Measurements from ENCODE around the gene PVALB. TPM values are rescaled to one million over a fixed set of nuclear protein-coding genes. Genes with fewer than 3 reads are reported as not detected.

The PVALB gene
- total RNA-seq, 1 experiment from 2014 or later, result not detected

GRCh38 chr22:36858966-36859365 lies 42.1 kb upstream of the PVALB start:
- TF ChIP-seq FOSL1 (IDR thresholded peaks at IDR 0.05; ENCODE audit: low read depth) (no peak), CBX3 (IDR thresholded peaks at IDR 0.05; ENCODE audit: low read depth) (no peak), JUND (IDR thresholded peaks at IDR 0.05) (no peak), TCF7L2 (IDR thresholded peaks at IDR 0.05; ENCODE audit: borderline replicate concordance, extremely low read depth, insufficient read depth, insufficient read length) (no peak), EZH2 (IDR thresholded peaks at IDR 0.05) (no peak), ZFX (IDR thresholded peaks at IDR 0.05) (no peak), MAX (IDR thresholded peaks at IDR 0.05) (no peak), ATF3 (IDR thresholded peaks at IDR 0.05) (no peak)
- ChIA-PET RAD21 (ENCODE audit: low non-redundant PET in 1 of 2, low total read pairs in 2 of 2, uncharacterized antibody in 2 of 2, unreplicated experiment in 2 of 2) (no interaction called here), CTCF (interaction anchor here (1.0 to 1.1 kb wide), 2 partner anchors 13 to 77 kb away, joined by 3 read pairs; no protein-coding TSS in a partner anchor), POLR2A (interaction anchor here (1.1 kb wide), 1 partner anchor 105 kb away, joined by 4 read pairs; no protein-coding TSS in a partner anchor)
- no TSS peak for BruUV-seq (replicated peaks)
- intact Hi-C loops (cut with micrococcal nuclease), result loop anchor here (10.0 kb wide), 1 partner anchor 336 kb away; no protein-coding TSS in a partner anchor
- Histone ChIP-seq H3K79me2 (ENCODE audit: insufficient read depth, low read length) (no peaks in the 10 kb centered on the region), H3K9ac (ENCODE audit: low read length) (no peak overlapping the region), H3K9me3 (ENCODE audit: control insufficient read depth in 1 of 2, insufficient read depth in 1 of 2, low read depth in 1 of 2, low read length in 2 of 2) (no peaks in the 10 kb centered on the region), H3K9me2 (ENCODE audit: insufficient read depth) (no peaks in the 10 kb centered on the region), H3K27ac (ENCODE audit: low read depth, low read length) (no peak overlapping the region), H4K20me1 (ENCODE audit: insufficient read depth) (no peaks in the 10 kb centered on the region), H3K4me2 (ENCODE audit: low read length) (no peak overlapping the region), H3K4me1 (ENCODE audit: control insufficient read depth in 1 of 2, insufficient read depth in 2 of 2, low read length in 2 of 2) (peaks cover 0 to 12% of the 10 kb centered on the region in 2 experiments; a peak in 1 of 4 replicates), H3K4me3 (replicated peaks in 1 of 2; ENCODE audit: low read depth in 1 of 2, low read length in 2 of 2) (no peak overlapping the region), H3K27me3 (ENCODE audit: insufficient read depth, low read length) (no peaks in the 10 kb centered on the region), H2AFZ (ENCODE audit: low read depth, low read length, poor library complexity, severe bottlenecking) (no peak overlapping the region), H3K36me3 (ENCODE audit: control insufficient read depth in 1 of 2, insufficient read depth in 2 of 2, low read length in 2 of 2) (no peaks in the 10 kb centered on the region)
- DNase-seq (ENCODE audit: low read depth, low spot score) (no peak), ATAC-seq (no peak)

GRCh38 chr22:36858156-36858555 lies 41.3 kb upstream of the PVALB start:
- H3K4me3 ChIP-seq (replicated peaks in 1 of 2; ENCODE audit: low read depth in 1 of 2, low read length in 2 of 2), result no peak overlapping the region
- H4K20me1 ChIP-seq (ENCODE audit: insufficient read depth), result no peaks in the 10 kb centered on the region
- H2AFZ ChIP-seq (ENCODE audit: low read depth, low read length, poor library complexity, severe bottlenecking), result no peak overlapping the region
- no peaks in the 10 kb centered on the region for H3K27me3 ChIP-seq (ENCODE audit: insufficient read depth, low read length)
- H3K9me3 ChIP-seq (ENCODE audit: control insufficient read depth in 1 of 2, insufficient read depth in 1 of 2, low read depth in 1 of 2, low read length in 2 of 2), result no peaks in the 10 kb centered on the region
- H3K36me3 ChIP-seq (ENCODE audit: control insufficient read depth in 1 of 2, insufficient read depth in 2 of 2, low read length in 2 of 2), result no peaks in the 10 kb centered on the region
- no peak overlapping the region for H3K27ac ChIP-seq (ENCODE audit: low read depth, low read length)
- ATAC-seq (no peak), DNase-seq (ENCODE audit: low read depth, low spot score) (no peak)
- intact Hi-C loops (cut with micrococcal nuclease), result loop anchor here (10.0 kb wide), 1 partner anchor 337 kb away; no protein-coding TSS in a partner anchor
- TF ChIP-seq POLR2A (IDR thresholded peaks at IDR 0.05; ENCODE audit: borderline replicate concordance, extremely low read depth, insufficient read depth, insufficient read length) (no peak), ATF3 (IDR thresholded peaks at IDR 0.05) (no peak), EZH2 (IDR thresholded peaks at IDR 0.05) (no peak), SP1 (IDR thresholded peaks at IDR 0.05; ENCODE audit: low read depth) (no peak), RAD21 (IDR thresholded peaks at IDR 0.05; ENCODE audit: low read depth) (no peak), MAX (IDR thresholded peaks at IDR 0.05) (no peak), ZNF274 (IDR thresholded peaks at IDR 0.05; ENCODE audit: low read depth, low read length) (no peak), CEBPB (IDR thresholded peaks at IDR 0.05; ENCODE audit: low read depth) (no peak), FOSL1 (IDR thresholded peaks at IDR 0.05; ENCODE audit: low read depth) (no peak)
- no peaks in the 10 kb centered on the region for H3K79me2 ChIP-seq (ENCODE audit: insufficient read depth, low read length)
- no TSS peak for BruUV-seq (replicated peaks)
- H3K4me1 ChIP-seq (ENCODE audit: control insufficient read depth in 1 of 2, insufficient read depth in 2 of 2, low read length in 2 of 2), result peaks cover 0 to 19% of the 10 kb centered on the region in 2 experiments; a peak in 1 of 4 replicates
- no peaks in the 10 kb centered on the region for H3K9me2 ChIP-seq (ENCODE audit: insufficient read depth)
- H3K4me2 ChIP-seq (ENCODE audit: low read length), result no peak overlapping the region
- ChIA-PET POLR2A (no interaction called here), RAD21 (ENCODE audit: low non-redundant PET in 1 of 2, low total read pairs in 2 of 2, uncharacterized antibody in 2 of 2, unreplicated experiment in 2 of 2) (no interaction called here), CTCF (interaction anchor here (1.0 to 3.0 kb wide), 5 partner anchors 11 to 312 kb away, joined by 3 to 25 read pairs (median 9); no protein-coding TSS in a partner anchor)
- no peak overlapping the region for H3K9ac ChIP-seq (ENCODE audit: low read length)

Measured in HCT116 (cell line).